ENCODE measurements around the gene POLR3E.

The POLR3E gene

DNA sequence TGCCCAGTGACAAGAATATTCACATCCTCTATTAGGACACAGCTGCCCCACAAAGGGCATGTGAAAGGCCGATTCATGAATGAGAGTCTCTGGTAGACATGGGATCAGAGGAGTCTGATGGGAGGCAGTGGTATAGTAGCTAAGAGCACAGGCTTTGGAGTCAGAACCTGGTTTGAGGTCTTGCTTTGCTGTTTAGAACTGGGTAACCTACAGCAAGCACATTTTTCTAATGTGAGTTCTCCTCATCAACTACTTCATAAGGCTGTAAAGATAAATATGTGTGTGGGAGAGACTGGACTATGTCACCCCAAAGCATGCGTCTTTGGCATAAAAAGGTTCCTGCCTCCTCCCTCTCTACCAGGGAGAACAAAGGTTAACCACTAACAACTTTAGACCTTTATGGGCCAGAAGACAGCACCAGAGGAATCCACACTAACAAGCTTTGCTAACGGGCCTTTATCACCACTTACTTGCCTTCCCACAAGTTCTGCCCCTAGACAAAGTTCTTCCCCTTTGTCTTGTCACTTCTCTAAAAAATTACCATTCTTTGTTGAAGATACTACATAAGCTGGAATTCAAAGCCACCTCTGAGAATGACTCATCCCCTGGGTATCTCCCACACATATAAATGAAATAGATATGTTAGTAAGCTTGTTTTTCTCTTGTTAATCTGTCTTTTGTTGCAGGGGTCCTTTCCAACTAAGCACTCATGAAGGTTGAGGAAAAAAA, 56.1 kb downstream of the POLR3E start:
- Histone ChIP-seq H3K4me3 (ENCODE audit: low read length) (no peak overlapping the region), H3K9me3 (ENCODE audit: control insufficient read depth, insufficient read depth, low read length) (no peaks in the 10 kb centered on the region), H3K36me3 (ENCODE audit: control insufficient read depth, insufficient read depth, low read length) (peaks cover 8% of the 10 kb centered on the region; the same call in 1 of the 2 replicates), H3K27ac (ENCODE audit: low read length) (no peak overlapping the region), H3K4me1 (ENCODE audit: control insufficient read depth, insufficient read depth, low read length) (0 out of 2 replicates have a peak, but pooled peaks cover 3% of the 10 kb centered on the region), H3K27me3 (ENCODE audit: control insufficient read depth, insufficient read depth, low read length) (no peaks in the 10 kb centered on the region)
- WGBS (ENCODE audit: insufficient coverage, insufficient read length), result no CpG with 5 or more reads among the region's 3 CpGs
- no peak for DNase-seq (ENCODE audit: low read depth, low spot score)

GRCh38 chr16:22353933-22354541, 56.8 kb downstream of the POLR3E start:
- no peak overlapping the region for H3K27ac ChIP-seq (ENCODE audit: low read length)
- H3K9me3 ChIP-seq (ENCODE audit: control insufficient read depth, insufficient read depth, low read length), result no peaks in the 10 kb centered on the region
- no peak overlapping the region for H3K4me3 ChIP-seq (ENCODE audit: low read length)
- H3K27me3 ChIP-seq (ENCODE audit: control insufficient read depth, insufficient read depth, low read length), result no peaks in the 10 kb centered on the region
- H3K4me1 ChIP-seq (ENCODE audit: control insufficient read depth, insufficient read depth, low read length), result 0 out of 2 replicates have a peak, but pooled peaks cover 3% of the 10 kb centered on the region
- H3K36me3 ChIP-seq (ENCODE audit: control insufficient read depth, insufficient read depth, low read length), result peaks cover 8% of the 10 kb centered on the region; the same call in 1 of the 2 replicates
- no peak for DNase-seq (ENCODE audit: low read depth, low spot score)
- no CpG with 5 or more reads among the region's 5 CpGs for WGBS (ENCODE audit: insufficient coverage, insufficient read length)

DNA sequence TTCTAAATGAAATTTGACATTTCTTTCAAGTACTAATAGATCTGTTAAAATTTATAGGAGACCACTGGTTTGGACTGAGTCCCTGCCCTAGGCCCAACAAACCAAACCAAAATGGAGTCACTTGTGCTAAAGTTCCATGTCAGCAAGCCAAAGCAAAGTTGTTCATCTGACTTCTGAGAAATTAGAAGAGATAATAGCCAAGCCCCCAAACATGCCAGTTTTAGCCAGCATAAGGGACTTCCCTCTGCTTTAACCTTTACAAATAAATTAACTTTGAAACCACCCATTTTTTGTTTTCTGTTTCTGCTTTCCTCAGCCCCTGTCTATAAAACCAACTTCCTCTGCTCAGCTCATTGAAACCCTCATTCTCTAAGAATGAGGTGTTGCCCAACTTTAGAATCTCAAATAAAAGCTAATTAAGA, 58.3 kb downstream of the POLR3E start:
- H3K27ac ChIP-seq (ENCODE audit: low read length), result no peak overlapping the region
- H3K9me3 ChIP-seq (ENCODE audit: control insufficient read depth, insufficient read depth, low read length), result no peaks in the 10 kb centered on the region
- H3K4me3 ChIP-seq (ENCODE audit: low read length), result no peak overlapping the region
- DNase-seq (ENCODE audit: low read depth, low spot score), result no peak
- H3K36me3 ChIP-seq (ENCODE audit: control insufficient read depth, insufficient read depth, low read length), result no peaks in the 10 kb centered on the region
- H3K27me3 ChIP-seq (ENCODE audit: control insufficient read depth, insufficient read depth, low read length), result no peaks in the 10 kb centered on the region
- H3K4me1 ChIP-seq (ENCODE audit: control insufficient read depth, insufficient read depth, low read length), result 0 out of 2 replicates have a peak, but pooled peaks cover 3% of the 10 kb centered on the region

GRCh38 chr16:22356930-22357634, 59.9 kb downstream of the POLR3E start:
- DNase-seq (ENCODE audit: low read depth, low spot score), result no peak
- H3K9me3 ChIP-seq (ENCODE audit: control insufficient read depth, insufficient read depth, low read length), result no peaks in the 10 kb centered on the region
- H3K4me1 ChIP-seq (ENCODE audit: control insufficient read depth, insufficient read depth, low read length), result peaks cover 5% of the 10 kb centered on the region
- H3K36me3 ChIP-seq (ENCODE audit: control insufficient read depth, insufficient read depth, low read length), result no peaks in the 10 kb centered on the region
- no peak overlapping the region for H3K27ac ChIP-seq (ENCODE audit: low read length)
- no peak overlapping the region for H3K4me3 ChIP-seq (ENCODE audit: low read length)
- no peaks in the 10 kb centered on the region for H3K27me3 ChIP-seq (ENCODE audit: control insufficient read depth, insufficient read depth, low read length)
- no CpG with 5 or more reads among the region's 7 CpGs for WGBS (ENCODE audit: insufficient coverage, insufficient read length)

DNA sequence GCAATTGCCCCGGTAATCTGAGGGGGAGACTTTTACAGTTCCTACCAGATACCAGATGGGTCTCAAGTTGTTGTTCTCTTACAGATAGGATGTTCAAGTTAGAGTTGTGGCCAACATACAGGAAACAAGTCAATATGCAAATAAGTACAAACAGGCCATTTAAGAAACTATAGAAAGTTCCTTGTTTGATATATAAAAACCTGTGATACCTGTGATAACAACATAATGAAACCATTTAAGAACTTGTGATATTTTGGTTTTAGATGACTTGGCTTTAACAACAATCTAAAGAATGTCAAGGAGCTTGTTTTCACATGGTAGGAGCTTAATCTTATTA, 60.4 kb downstream of the POLR3E start:
- no CpG with 5 or more reads among the region's 1 CpG for WGBS (ENCODE audit: insufficient coverage, insufficient read length)
- H3K4me3 ChIP-seq (ENCODE audit: low read length), result no peak overlapping the region
- no peaks in the 10 kb centered on the region for H3K36me3 ChIP-seq (ENCODE audit: control insufficient read depth, insufficient read depth, low read length)
- no peaks in the 10 kb centered on the region for H3K27me3 ChIP-seq (ENCODE audit: control insufficient read depth, insufficient read depth, low read length)
- H3K9me3 ChIP-seq (ENCODE audit: control insufficient read depth, insufficient read depth, low read length), result no peaks in the 10 kb centered on the region
- peaks cover 5% of the 10 kb centered on the region for H3K4me1 ChIP-seq (ENCODE audit: control insufficient read depth, insufficient read depth, low read length)
- H3K27ac ChIP-seq (ENCODE audit: low read length), result no peak overlapping the region
- DNase-seq (ENCODE audit: low read depth, low spot score), result no peak

DNA sequence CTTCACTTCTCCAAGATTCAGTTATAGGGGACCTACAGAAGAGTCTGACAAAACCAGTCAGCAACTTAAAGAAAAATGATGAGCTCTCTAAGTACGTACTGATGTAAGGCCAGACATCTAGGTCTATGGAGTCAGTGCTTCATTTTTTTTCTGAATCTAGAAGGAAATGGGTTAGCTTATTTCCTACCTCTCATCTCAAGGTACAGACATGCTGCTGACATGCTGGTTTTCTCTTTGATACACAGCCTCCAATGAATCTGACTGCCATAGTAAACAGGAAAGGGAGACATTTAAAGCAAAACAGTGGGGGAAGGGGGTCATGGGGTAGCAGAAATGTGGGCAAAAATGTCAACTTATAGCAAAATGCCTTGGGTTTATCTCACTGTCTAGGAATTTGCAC, 60.8 kb downstream of the POLR3E start:
- no peak overlapping the region for H3K27ac ChIP-seq (ENCODE audit: low read length)
- no CpG with 5 or more reads among the region's 1 CpG for WGBS (ENCODE audit: insufficient coverage, insufficient read length)
- no peak for DNase-seq (ENCODE audit: low read depth, low spot score)
- H3K9me3 ChIP-seq (ENCODE audit: control insufficient read depth, insufficient read depth, low read length), result no peaks in the 10 kb centered on the region
- no peaks in the 10 kb centered on the region for H3K36me3 ChIP-seq (ENCODE audit: control insufficient read depth, insufficient read depth, low read length)
- H3K4me1 ChIP-seq (ENCODE audit: control insufficient read depth, insufficient read depth, low read length), result peaks cover 5% of the 10 kb centered on the region
- no peak overlapping the region for H3K4me3 ChIP-seq (ENCODE audit: low read length)
- no peaks in the 10 kb centered on the region for H3K27me3 ChIP-seq (ENCODE audit: control insufficient read depth, insufficient read depth, low read length)

DNA sequence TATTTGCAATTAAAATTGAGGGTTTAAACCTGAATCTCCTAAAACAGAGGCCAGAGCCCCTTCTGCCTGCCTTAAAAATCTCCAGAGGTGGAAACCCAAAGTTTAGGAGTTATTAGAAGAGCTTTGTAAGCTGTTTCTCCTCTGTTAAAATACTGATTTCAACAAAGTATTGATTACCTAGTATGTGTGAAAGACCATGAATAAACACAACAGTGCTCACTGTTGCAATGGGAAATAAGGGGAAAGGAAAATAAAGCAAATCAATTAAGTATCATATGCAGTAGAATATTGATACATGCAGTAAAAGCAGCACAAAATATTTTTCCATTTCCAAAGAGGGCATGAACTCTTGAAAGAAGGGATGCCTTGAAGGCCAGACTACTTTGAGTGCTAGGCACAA, 62.5 kb downstream of the POLR3E start:
- Histone ChIP-seq H3K36me3 (ENCODE audit: control insufficient read depth, insufficient read depth, low read length) (no peaks in the 10 kb centered on the region), H3K27ac (ENCODE audit: low read length) (no peak overlapping the region), H3K9me3 (ENCODE audit: control insufficient read depth, insufficient read depth, low read length) (no peaks in the 10 kb centered on the region), H3K27me3 (ENCODE audit: control insufficient read depth, insufficient read depth, low read length) (no peaks in the 10 kb centered on the region), H3K4me1 (ENCODE audit: control insufficient read depth, insufficient read depth, low read length) (peaks cover 2% of the 10 kb centered on the region), H3K4me3 (ENCODE audit: low read length) (no peak overlapping the region)
- DNase-seq (ENCODE audit: low read depth, low spot score), result no peak

DNA sequence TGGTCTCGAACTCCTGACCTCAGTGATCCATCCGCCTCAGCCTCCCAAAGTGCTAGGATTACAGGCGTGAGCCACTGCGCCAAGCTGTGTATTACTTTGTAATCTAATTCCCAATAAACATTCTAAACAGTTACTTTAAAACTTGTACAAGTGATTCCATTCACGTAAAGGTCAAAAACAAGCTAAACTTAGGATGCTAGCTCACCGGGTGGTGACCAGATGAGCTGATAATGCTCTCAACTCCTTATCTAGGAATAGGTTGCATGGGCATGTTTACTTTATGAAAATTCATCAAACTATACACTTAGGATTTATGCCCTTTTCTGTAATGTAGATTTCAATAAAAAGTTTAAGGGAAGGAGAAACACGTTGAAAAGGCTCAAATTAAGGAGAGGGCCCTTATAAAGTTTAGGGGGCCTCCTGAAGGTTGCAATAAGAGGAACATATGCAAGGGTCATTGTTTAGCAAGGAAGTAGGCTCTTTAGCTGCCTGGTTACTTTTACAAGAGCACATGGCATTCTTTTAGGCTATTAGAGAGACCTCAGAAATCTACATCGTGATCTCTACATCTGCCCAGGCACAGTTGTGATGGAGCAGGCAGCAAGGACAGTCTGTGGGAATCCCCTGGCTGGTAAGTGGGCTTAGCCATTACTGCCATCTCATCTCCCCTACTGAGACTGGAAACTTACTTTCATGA, 63.9 kb downstream of the POLR3E start:
- no peaks in the 10 kb centered on the region for H3K27me3 ChIP-seq (ENCODE audit: control insufficient read depth, insufficient read depth, low read length)
- peaks cover 2% of the 10 kb centered on the region for H3K4me1 ChIP-seq (ENCODE audit: control insufficient read depth, insufficient read depth, low read length)
- no CpG with 5 or more reads among the region's 8 CpGs for WGBS (ENCODE audit: insufficient coverage, insufficient read length)
- no peak for DNase-seq (ENCODE audit: low read depth, low spot score)
- no peak overlapping the region for H3K27ac ChIP-seq (ENCODE audit: low read length)
- no peaks in the 10 kb centered on the region for H3K36me3 ChIP-seq (ENCODE audit: control insufficient read depth, insufficient read depth, low read length)
- no peak overlapping the region for H3K4me3 ChIP-seq (ENCODE audit: low read length)
- H3K9me3 ChIP-seq (ENCODE audit: control insufficient read depth, insufficient read depth, low read length), result no peaks in the 10 kb centered on the region

DNA sequence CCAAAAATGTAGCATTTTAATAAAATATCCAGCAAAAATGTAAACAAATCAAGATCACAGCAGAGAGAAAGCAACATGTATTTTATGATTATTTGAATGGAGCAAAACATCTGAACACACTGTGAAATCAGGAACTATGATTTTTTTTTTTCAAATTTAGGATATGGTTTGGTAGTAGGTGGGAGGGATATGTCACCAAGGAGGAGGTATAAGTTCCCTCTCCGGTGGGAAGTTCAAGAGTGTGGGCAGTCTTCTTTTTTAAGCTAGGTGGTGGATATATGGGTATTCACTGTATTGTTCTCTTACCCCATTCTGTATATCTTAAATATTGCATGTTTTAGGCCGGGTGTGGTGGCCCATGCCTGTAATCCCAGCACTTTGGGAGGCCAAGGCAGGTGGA, 67.0 kb downstream of the POLR3E start:
- Histone ChIP-seq H3K4me1 (ENCODE audit: control insufficient read depth, insufficient read depth, low read length) (peaks cover 2% of the 10 kb centered on the region), H3K36me3 (ENCODE audit: control insufficient read depth, insufficient read depth, low read length) (no peaks in the 10 kb centered on the region)

DNA sequence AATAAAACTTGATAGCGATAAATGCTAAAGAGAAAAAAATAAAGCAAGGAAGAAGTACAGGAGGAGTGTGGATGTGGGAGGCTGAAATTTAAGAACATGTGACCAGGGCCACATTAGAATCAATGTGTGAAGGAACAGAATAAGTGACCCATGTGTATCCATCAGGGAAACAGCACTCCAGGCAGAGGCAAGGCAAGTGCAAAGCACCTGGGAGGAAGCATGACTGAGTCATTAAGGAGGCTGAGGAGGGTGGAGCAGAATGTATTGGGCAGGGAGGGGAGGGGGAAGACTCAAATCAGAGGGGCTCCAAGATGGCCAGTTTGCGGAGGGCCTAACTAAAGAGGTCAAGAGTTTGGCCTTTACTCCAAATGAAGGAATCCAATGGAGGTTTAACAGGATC, 69.2 kb downstream of the POLR3E start:
- no peak for DNase-seq (ENCODE audit: low read depth, low spot score)
- H3K4me1 ChIP-seq (ENCODE audit: control insufficient read depth, insufficient read depth, low read length), result peaks cover under 1% of the 10 kb centered on the region
- no peak overlapping the region for H3K27ac ChIP-seq (ENCODE audit: low read length)
- H3K9me3 ChIP-seq (ENCODE audit: control insufficient read depth, insufficient read depth, low read length), result no peaks in the 10 kb centered on the region
- H3K36me3 ChIP-seq (ENCODE audit: control insufficient read depth, insufficient read depth, low read length), result no peaks in the 10 kb centered on the region
- H3K27me3 ChIP-seq (ENCODE audit: control insufficient read depth, insufficient read depth, low read length), result no peaks in the 10 kb centered on the region
- WGBS (ENCODE audit: insufficient coverage, insufficient read length), result no CpG with 5 or more reads among the region's 2 CpGs
- H3K4me3 ChIP-seq (ENCODE audit: low read length), result no peak overlapping the region

More for the DNA sequence above, 67.0 kb downstream of the POLR3E start:
- H3K4me3 ChIP-seq (ENCODE audit: low read length), result no peak overlapping the region
- no peak for DNase-seq (ENCODE audit: low read depth, low spot score)
- H3K27ac ChIP-seq (ENCODE audit: low read length), result no peak overlapping the region
- no peaks in the 10 kb centered on the region for H3K27me3 ChIP-seq (ENCODE audit: control insufficient read depth, insufficient read depth, low read length)
- no CpG with 5 or more reads among the region's 2 CpGs for WGBS (ENCODE audit: insufficient coverage, insufficient read length)
- no peaks in the 10 kb centered on the region for H3K9me3 ChIP-seq (ENCODE audit: control insufficient read depth, insufficient read depth, low read length)
